ENCODE results near the gene KLHL26. TPM values are rescaled to one million over a fixed set of nuclear protein-coding genes. Genes with fewer than 3 reads are reported as not detected.

KLHL26 gene
- total and polyA plus RNA-seq, 2 donors from 2014 or later = 5.6 to 16.1 TPM

DNA sequence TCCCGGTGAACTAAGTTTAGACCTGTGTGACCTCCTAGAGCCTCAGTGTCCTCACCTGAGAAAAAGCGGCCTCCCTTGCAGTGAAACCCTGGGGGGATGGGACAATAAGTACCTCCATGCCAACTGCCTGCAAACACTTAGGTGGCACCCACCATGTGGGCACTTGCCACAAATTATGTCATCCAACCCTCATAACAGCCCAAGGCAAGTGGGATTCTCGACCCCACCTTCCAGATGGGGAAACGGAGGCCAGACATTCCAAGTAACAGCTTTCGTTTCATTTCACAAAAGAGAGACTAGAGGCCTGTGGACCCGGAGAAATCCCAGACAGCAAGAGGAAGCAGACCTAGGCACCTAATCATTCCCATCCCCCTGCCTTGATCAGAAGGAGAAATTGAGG is 41.4 kb upstream of the KLHL26 start:
- Histone ChIP-seq H3K9me3 (ENCODE audit: control insufficient read depth in 2 of 3, insufficient read depth in 1 of 3, low read length in 3 of 3) (no peaks in the 10 kb centered on the region), H3K27ac (ENCODE audit: low read depth in 2 of 2, low read length in 2 of 2) (no peak overlapping the region), H3K27me3 (ENCODE audit: control insufficient read depth, insufficient read depth, low read length) (peaks cover 2% of the 10 kb centered on the region), H3K9ac (ENCODE audit: low read length in 3 of 3) (no peak overlapping the region), H3K4me3 (ENCODE audit: low read length in 3 of 3) (no peak overlapping the region), H3K36me3 (ENCODE audit: control insufficient read depth in 2 of 3, insufficient read depth in 3 of 3, low read length in 3 of 3) (peaks cover 0 to 3% (median 2%) of the 10 kb centered on the region in 3 donors), H3K4me1 (ENCODE audit: control insufficient read depth in 2 of 3, insufficient read depth in 2 of 3, low read depth in 1 of 3, low read length in 3 of 3) (peaks cover 0 to 5% (median 0%) of the 10 kb centered on the region in 3 donors)
- DNase-seq (no peak), FAIRE-seq (no peak)
- intact Hi-C loops (cut with DNase I) = loop anchor here (10.0 kb wide), 1 partner anchor 249 kb away; no protein-coding TSS in a partner anchor
- TF ChIP-seq, protein P1, sequence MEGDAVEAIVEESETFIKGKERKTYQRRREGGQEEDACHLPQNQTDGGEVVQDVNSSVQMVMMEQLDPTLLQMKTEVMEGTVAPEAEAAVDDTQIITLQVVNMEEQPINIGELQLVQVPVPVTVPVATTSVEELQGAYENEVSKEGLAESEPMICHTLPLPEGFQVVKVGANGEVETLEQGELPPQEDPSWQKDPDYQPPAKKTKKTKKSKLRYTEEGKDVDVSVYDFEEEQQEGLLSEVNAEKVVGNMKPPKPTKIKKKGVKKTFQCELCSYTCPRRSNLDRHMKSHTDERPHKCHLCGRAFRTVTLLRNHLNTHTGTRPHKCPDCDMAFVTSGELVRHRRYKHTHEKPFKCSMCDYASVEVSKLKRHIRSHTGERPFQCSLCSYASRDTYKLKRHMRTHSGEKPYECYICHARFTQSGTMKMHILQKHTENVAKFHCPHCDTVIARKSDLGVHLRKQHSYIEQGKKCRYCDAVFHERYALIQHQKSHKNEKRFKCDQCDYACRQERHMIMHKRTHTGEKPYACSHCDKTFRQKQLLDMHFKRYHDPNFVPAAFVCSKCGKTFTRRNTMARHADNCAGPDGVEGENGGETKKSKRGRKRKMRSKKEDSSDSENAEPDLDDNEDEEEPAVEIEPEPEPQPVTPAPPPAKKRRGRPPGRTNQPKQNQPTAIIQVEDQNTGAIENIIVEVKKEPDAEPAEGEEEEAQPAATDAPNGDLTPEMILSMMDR (IDR thresholded peaks at IDR 0.05; ENCODE audit: borderline replicate concordance, extremely low read depth, insufficient read depth) = no peak

- intact Hi-C loops (cut with DNase I) = loop anchor here (10.0 kb wide), 1 partner anchor 248 kb away; no protein-coding TSS in a partner anchor
- H3K9ac ChIP-seq (ENCODE audit: low read length in 3 of 3) = no peak overlapping the region
- H3K4me1 ChIP-seq (ENCODE audit: control insufficient read depth in 2 of 3, insufficient read depth in 2 of 3, low read depth in 1 of 3, low read length in 3 of 3) = peaks cover 0 to 5% (median 0%) of the 10 kb centered on the region in 3 donors
- H3K4me3 ChIP-seq (ENCODE audit: low read length in 3 of 3) = no peak overlapping the region
- H3K27ac ChIP-seq (ENCODE audit: low read depth in 2 of 2, low read length in 2 of 2) = no peak overlapping the region
- TF ChIP-seq, protein P1 (IDR thresholded peaks at IDR 0.05; ENCODE audit: borderline replicate concordance, extremely low read depth, insufficient read depth) = no peak
- peaks cover 2% of the 10 kb centered on the region for H3K27me3 ChIP-seq (ENCODE audit: control insufficient read depth, insufficient read depth, low read length)
- FAIRE-seq (no peak), DNase-seq (peak; percentile 54 to 90 (median 78))
- no peaks in the 10 kb centered on the region for H3K9me3 ChIP-seq (ENCODE audit: control insufficient read depth in 2 of 3, insufficient read depth in 1 of 3, low read length in 3 of 3)
- no peaks in the 10 kb centered on the region for H3K36me3 ChIP-seq (ENCODE audit: control insufficient read depth in 2 of 3, insufficient read depth in 3 of 3, low read length in 3 of 3)
Observed at GRCh38 chr19:18596752-18597157, 40.1 kb upstream of the KLHL26 start.

DNA sequence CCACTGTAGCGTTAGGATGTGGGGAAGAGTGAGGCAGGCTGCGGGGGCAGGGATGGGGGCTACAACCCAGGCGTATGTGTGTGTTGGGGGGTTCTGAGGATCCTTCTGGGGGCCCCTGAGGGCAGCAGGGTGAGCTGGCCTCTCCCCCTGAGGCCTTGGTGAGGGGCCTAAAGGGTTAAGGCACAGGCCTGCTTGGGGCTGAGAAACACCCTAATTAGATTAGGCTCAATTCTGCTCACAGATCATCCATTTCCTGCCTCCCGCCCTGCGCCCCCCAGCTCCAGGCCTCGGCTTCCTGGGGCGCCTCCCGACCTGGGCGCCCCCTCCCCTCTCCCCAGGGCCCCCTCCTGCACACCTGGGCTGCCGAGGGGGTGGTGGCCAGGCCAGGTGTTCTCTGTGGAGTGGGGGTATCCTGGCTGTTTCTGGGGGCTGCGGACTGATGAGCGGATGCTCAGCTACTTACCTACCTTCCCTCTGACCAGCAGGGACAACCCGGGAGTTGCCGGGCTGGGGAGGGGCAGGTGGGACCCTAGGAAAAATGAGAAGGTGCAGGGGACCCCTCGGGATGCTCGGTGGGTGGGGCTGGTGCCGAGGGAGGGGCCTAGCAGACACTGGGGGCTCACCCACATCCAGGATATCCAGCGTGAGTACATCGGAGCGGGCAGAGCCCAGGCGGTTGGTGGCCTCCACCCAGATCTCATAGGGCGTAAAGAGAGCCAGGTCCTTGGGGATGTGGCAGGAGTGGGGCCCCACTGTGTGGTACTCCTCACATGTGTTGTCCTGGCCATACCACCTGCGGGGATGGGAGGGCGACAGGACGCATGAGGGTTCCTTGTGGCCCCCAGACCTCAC is 38.8 kb upstream of the KLHL26 start:
- Histone ChIP-seq H3K4me3 (ENCODE audit: low read length in 3 of 3) (no peak overlapping the region), H3K4me1 (ENCODE audit: control insufficient read depth in 2 of 3, insufficient read depth in 2 of 3, low read depth in 1 of 3, low read length in 3 of 3) (peaks cover 0 to 5% (median 0%) of the 10 kb centered on the region in 3 donors), H3K36me3 (ENCODE audit: control insufficient read depth in 2 of 3, insufficient read depth in 3 of 3, low read length in 3 of 3) (no peaks in the 10 kb centered on the region), H3K9ac (ENCODE audit: low read length in 3 of 3) (no peak overlapping the region), H3K27ac (ENCODE audit: low read depth in 2 of 2, low read length in 2 of 2) (no peak overlapping the region), H3K9me3 (ENCODE audit: control insufficient read depth in 2 of 3, insufficient read depth in 1 of 3, low read length in 3 of 3) (no peaks in the 10 kb centered on the region), H3K27me3 (ENCODE audit: control insufficient read depth, insufficient read depth, low read length) (peaks cover 3% of the 10 kb centered on the region)
- peak in 1 of 5 donors; percentile 42 for DNase-seq
- intact Hi-C loops (cut with DNase I) = loop anchor here (10.0 kb wide), 1 partner anchor 247 kb away; no protein-coding TSS in a partner anchor
- no peak for FAIRE-seq
- TF ChIP-seq, protein P1 (IDR thresholded peaks at IDR 0.05; ENCODE audit: borderline replicate concordance, extremely low read depth, insufficient read depth) = no peak
